HG03097 (cell line): ENCODE data around the gene FERD3L.
"Not testable (repeated sequence)": the region's sequence is repeated elsewhere in the genome, so short reads cannot be mapped to it uniquely, and the experiment has no call there.

ENCODE experiments used
- ATAC-seq: cut with Tn5 transposase; IDR thresholded peaks from one replicate; pipeline ENCODE4 v1.9.1; 2021; ENCODE audit not compliant: unreplicated experiment, low FRiP score

The FERD3L gene, protein sequence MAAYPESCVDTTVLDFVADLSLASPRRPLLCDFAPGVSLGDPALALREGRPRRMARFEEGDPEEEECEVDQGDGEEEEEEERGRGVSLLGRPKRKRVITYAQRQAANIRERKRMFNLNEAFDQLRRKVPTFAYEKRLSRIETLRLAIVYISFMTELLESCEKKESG

DNA sequence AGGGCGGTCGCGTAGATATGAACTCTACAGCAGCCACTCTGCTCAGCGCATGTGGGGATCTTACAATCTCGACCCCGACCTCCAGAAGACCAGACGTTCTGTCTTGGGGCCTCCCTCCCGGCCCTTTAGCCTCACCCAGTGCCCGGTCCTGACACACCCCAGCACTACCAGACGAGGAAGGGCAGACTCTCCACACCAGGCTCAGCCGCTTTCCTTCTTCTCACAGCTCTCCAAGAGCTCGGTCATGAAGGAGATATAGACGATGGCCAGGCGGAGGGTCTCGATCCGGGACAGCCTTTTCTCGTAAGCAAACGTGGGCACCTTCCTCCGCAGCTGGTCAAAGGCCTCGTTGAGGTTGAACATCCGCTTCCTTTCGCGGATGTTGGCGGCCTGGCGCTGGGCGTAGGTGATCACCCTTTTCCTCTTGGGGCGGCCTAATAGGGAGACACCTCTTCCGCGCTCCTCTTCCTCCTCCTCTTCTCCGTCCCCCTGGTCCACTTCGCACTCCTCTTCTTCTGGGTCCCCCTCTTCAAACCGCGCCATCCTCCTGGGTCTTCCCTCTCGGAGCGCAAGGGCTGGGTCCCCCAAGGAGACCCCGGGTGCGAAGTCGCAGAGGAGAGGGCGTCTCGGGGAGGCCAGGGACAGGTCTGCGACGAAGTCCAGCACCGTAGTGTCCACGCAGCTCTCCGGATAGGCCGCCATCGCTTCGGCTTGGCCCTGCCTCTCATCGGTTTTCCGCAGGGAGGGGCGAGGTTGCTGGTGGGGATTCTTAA is at the start of gene FERD3L:
TSS of gene FERD3L (minus strand) at position 761 of the 773 bp plus-strand sequence. CDS start at position 702, 59 bp downstream.
- ATAC-seq, result no peak

DNA sequence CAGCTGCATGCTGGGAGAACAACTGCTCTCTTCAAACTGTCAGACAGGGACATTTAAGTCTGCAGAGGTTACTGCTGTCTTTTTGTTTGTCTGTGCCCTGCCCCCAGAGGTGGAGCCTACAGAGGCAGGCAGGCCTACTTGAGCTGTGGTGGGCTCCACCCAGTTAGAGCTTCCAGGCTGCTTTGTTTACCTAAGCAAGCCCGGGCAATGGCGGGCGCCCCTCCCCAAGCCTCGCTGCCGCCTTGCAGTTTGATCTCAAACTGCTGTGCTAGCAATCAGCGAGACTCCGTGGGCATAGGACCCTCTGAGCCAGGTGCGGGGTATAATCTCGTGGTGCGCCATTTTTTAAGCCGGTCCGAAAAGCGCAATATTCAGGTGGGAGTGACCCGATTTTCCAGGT is 49.2 kb upstream of the FERD3L start:
- not testable (repeated sequence) for ATAC-seq

DNA sequence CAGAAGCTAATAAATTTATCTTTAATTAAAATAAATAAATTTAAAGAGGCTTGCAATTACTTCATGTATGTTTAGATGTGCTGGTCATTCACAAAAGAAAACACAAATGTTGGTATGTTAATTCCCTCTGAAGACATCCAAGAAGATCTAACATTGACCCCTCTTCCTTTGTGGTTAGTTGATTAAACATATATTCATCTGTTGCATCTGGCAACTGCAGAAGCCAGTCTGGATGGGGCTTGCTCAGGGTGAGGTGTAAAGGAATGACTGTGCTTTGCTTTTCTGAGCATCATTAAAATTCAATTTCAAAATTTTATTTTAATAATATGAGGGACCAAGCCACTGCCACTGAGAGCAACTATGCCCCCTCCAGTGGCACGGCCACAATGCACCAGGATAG is 36.4 kb upstream of the FERD3L start:
- no peak for ATAC-seq

DNA sequence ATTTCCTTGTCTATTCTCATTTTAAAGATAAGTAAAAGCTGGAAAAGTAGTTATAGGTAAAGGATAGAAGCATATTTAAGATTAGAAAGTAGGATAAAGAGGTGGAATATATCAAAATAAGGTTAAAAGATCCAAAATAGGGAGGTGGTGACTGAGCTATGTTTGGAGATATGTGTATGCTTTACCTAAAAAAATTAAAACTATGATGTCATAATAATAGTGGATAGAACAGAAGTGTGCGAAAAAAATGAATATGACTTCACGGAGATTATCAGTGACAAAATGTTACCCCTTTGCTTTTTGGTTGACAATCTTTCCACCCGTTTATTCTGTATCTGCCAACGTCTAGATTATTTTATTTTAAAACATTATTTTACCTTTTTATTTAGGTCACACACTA is 33.4 kb upstream of the FERD3L start:
- no peak for ATAC-seq

DNA sequence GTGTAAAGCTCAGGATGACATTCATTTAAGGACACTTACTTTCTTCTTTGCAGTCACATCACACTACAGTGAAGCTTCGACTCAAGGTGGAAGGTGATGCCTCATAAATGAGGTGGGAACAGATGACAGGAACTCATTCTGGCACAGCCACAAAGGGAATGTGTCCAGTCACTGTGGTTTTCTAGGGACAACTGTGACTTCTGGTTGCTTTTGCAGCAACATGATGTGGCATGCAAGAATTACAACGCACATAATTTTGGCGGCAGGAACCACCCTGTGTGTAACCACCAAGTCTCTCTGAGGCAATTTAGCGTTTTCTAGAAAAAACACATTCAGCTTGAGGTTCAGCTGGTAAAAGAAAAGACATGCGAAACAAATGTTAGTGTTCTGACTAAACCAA is 32.0 kb upstream of the FERD3L start:
- no peak for ATAC-seq

DNA sequence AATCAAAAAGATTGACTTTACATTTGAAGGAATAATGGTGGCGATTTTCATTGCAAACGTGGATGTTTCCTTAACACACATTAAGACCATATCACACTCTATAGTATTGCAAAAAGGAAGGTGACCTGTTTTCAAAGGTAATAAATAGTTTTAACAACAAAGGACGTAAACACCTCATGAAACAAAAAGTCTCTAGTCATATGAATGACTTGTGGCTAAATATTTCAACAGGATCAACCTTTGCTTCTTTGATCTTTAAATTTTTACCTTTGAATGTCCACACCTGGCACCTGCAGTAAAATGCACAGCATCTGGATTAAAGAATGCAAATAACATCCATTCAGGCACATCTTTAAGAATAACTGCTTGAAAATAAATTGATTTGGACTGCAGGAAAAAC is 30.0 kb upstream of the FERD3L start:
- ATAC-seq, result no peak

DNA sequence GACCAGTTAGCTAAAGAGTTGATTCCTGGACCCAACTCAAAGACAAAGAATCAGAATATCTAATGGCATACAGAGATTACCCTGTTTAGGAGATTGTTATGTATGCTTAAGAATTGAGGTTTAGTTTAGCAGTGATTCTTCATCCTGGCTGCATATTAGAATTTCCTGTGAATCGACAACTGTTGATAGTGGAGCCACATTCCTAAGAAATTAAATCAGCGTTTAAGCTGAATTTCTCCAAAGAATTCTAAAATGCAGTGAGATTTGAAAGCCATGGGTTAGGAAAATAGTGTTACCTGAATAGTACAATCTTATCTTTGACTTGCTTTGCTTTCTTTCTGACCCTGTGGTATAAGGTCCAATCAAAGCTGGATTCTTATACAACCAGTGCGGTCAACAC is 16.4 kb upstream of the FERD3L start:
- ATAC-seq, result no peak

DNA sequence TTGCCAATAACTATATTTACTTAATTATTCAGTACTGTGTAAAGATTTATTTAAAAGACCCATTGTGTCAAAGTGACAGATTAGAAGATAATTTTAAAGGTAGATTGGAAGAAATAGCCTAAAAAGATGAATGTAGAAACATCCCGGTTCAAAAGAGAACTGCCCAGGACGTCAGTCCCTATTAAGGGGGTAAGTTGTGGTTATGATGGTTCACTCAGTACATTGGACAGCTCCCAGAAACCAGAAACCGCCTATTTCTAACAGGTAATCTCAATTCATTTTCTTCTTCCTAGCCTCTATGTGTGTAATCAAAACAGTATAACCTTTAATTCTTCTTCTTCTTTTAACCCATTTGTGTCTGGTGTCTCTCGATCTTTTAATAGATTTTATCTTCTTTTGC is 1.5 kb upstream of the FERD3L start:
- no peak for ATAC-seq

DNA sequence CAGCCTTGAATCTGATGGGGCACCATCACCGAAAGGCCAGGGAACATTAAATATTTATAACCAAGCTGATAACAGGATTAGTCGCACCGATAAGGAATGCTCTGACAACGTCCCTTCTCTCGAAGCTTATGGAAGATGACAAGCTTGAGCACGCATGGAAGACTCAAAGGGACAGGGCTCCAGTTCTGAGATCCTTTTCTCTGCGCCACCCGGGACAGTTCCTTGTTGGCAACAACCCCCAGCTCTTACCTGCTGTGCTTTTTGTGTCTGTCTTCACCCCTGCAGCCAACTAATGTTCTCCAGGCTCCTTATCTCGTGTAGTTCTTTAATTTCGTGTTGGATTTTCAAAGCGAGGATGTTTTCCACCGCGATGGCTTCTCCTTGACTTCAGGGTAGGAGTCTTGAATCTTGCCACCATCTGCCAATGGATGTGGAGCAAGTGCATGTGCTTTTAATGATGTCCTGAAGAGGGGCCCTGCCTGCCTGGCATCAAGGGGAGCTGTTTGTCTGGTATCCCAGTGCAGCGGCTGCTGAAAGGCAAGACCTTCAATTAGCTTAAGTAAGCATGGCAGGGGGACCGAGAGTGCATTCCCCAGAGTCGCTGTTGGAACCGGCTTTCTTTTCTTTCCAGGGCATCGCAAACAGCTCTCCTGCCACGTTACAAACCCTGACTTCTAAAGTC is 354 bp upstream of the FERD3L start:
- no peak for ATAC-seq

DNA sequence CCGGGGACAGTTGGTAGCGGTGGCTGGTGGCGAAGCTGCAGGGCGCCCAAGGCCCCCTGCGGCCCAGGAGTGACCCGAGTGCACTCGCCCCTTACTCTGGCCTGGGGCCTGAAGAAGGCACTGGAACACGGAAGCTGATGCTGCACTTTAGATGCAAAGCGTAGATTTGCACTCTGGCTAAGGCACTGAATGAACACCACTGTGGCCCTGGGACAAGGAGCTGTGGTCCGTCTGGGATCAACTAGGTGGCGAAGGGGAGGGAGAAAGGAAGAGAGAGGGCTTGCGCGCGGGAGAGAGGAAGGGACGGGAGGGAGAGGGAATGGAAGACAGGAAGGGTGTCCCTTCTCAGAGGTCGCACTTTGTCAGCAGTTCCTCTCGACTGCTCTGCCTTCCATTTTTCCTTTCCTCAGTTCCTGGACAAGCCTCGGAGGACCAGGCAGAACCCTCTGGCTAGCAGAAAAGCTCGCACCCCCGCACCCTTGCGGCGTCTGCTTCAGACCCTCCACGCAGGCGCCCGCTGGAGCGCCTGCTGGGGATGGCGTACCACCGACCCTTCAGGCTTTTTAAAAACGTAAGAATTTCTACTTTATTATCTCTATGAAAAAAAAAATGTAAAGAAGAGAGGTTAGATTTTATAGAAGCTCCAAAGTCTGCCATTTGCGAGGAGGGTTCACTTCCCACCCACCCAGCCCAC is 1.2 kb downstream of the FERD3L start:
- no peak for ATAC-seq

DNA sequence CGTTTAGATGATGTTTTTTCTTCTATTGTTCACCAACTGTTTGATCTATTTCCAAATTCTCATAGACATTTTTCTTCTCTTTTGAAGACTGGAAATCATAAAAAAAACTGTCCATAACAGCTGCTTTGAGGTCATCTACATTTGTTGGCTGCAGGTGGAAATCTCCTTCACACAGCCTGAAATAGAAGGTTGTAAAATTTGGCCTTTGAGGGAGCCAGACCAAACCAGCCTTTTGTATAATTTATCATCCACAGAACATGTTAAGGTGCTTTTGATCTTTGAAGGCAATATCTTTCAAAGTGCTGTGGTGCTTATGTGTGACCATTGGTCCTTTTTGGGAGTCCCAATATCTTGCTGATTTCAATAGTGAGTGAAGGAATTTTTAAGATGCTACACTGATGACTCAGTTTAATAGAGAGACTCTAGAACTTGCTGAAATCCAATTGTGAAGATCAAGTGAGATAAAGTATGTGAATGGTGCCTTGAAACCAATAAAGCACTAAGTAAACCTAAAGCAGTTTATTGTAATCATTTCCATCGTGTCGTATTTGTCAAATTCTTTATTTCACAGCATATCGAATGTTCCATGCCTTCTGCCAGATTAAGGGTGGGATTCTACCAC is 5.4 kb downstream of the FERD3L start:
- ATAC-seq, result no peak

DNA sequence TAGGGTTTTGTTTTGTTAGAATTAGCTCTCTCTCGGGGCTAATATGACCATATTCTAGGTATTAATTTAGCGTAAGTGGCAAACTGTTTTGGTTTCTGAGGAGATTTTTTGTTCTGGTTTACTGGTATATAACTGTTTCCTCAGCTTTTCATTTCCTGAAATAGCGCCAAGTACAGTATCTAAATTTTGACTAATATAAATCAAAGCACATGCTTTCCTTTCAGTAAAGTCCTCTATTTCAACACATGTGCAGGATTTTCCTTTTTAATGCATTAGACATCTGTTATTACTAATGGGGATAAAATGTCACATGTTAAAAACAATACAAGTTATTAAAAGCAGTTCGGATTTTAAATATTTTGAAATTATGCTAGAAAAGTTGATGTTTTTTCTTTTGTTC is 11.3 kb downstream of the FERD3L start:
- no peak for ATAC-seq

DNA sequence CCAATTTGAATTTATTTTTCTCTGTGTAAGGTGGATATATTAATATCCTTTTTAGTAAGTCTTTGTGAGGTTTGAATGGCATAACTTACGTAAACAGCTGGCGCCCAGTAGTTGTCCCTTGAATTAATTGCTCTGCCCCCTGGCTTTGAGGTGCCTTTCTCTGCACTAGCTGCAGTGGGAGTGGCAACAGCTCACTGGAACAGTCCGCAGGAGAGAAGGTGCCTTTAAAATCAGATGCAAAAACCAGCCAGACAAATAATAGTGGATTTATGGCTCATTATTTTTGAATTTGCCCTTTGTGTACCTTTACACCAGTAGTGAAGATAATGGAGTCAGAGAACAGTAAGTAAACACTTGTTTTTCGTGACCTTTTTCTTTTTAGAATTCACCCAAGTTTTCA is 11.8 kb downstream of the FERD3L start:
- no peak for ATAC-seq

DNA sequence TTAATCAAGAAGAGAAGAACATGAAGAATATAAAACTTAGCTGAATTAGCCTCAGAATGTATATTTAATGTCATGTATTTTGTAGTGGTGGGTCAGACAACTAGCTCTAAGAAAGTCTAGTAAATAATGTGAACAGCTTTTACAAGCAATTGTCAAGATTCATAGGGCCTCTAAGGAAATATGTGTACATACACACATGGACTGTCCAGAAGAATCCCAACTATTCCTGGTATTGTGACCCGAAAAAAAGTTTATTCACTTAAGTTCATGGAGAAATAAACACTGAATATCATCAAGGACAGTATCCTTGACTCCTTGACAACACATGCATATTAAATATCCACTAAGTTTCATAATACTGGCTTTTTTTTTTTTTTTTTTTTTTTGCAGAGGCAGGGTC is 16.4 kb downstream of the FERD3L start:
- no peak for ATAC-seq

DNA sequence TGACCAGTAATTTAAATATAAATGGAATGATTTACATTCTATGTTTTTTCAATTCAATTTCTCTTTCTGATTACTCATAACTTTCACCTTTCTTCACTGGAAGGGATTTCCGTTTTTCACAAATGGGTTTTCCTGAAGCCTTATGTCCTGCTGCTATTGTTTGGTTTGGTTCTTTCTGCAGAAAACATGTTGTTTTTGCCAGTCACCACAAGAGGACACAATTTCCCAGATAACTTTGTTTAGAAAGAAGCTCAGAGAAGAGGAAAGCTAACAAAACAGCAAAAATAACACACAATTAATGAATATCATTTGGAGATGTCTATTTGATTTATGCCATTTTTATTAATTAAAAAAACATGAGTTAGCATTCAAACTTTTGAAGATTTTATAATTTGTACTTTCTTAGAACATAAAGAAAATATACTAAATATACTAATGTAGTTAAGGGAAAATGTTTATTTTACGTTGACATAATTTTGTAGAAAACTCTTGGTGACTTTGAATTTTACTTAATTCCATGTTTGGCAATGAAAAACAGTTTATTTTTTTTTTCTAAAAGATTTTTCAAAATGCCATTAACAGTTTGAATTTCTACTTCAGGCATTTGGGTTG is 23.1 kb downstream of the FERD3L start:
- no peak for ATAC-seq

DNA sequence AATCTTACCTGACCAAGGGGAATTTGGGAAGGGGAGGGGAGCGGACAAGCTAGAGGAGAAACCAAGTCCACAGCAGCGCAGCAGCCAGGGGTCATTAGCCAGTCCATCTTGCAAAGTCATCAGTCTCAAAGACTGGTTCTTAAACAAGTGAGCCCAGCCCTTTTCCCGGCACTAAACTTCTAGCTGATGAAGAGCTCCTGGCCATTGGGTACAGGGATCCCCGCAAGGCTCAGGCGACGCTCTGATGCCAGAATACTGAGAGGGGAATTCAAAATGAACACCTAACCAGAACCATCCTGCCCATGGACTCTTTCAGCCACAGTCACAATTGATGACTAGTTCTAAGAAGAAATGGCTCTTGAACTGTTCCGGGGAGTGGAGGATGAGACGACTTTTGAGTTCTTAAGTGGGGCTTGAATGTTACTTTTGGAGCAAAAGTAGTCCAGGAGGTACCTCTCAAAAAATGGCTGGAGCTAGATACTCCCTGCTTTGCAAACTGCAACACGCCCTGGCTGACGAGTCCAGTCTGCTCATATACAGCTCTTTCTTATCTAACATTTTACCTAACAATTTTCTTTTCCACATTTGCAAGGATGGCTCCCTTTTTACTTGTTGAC is 25.2 kb downstream of the FERD3L start:
- ATAC-seq, result no peak

DNA sequence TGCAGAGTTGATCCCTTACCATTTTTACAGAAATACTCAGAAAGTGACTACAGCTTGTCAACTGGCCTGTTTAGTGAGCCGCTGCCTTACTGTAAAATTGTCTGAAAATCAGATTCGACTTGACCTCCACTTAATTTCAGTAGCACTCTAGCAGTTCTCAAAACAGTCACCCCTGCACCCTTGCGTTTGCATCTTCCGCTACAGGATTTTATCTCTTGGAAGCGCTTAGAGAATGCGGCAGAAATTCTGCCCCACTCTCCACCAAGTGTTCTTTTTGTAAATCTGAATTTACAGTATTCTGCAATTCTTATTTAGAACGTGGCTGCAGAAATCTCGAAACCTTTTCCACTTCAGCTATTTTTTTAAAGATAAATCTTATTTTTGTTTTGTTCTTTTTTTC is 25.8 kb downstream of the FERD3L start:
- no peak for ATAC-seq

DNA sequence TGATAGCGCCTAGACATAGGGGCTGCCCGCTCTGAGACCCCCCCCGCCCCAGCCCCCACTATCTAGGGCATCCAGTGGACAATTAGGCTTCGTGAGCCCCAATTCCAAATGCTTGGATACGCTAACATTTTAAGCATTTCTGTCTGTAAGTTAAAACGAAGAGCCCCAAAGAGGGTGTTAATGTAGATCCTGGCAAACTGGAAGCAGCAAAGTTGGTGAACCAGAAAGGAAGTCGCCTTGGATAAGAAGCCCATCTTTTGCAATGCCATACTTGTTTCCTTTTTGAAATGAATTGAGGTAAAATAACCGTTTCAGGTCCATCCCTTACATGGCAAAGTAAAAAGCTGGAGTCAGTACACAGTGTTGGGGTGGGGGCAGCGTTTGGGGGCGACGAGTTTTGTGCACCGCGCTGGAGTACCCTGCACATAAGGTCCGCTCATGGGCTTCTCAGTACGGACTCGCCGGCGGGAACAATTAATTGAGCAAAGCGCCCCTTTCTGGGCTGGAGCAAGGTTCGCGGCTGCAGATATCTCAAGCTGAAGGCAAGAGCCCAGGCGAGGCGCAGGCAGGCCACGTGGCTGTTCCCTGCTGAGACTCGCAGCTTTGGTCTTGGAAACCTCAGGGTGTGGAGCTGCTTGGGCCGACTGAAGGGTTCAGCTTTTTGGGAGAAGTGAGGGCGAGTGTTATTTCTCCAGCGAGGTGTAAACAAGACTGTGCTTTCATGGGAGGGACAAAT is 26.4 kb downstream of the FERD3L start:
- no peak for ATAC-seq

DNA sequence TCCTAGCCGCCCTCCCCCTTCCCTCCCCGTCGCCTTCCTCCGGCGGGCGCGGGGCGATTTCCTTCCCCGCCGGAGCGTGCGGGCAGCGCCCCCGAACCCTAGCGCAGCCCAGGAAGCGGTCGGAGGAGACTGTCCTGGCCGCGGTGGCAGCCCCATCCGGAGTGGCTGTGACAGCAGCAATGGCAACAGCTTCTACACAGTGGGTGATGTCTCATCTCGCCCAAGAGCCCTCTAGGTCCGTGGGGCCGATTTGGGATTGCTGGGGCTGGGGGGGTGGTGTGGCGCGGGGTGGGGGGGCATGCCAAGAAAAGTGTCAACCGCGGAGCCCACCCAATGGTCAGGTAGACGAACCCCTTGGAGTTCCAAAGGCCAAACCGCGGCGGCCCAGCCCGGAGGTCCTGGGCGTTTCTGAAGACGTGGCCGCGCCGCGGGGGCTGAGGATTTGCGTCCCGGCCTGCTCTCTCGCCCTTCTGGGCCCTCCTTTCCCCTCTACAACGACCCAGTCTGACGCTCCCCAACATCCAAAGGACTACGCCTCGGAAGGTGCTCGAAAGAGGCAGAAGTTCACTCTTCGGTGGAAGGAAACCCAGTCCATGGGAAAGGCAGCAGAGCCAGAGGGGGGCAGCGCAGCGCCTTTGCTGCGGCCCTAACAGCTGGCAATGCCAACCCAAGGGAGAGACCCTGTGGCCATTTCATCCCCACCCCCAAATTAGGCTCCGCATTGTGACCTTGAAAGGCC is 27.2 kb downstream of the FERD3L start:
- ATAC-seq, result no peak
